Lower leg skin (tissue), 4 donors: ENCODE measurements around the gene KCNQ4. TPM values are rescaled to one million over a fixed set of nuclear protein-coding genes. Genes with fewer than 3 reads are reported as not detected.

Experiments
- DNase-seq, 2 donors: peaks; one replicate each; pipeline ENCODE4 v3.0.0-alpha.2; 2019; ENCODE audit warnings: low spot score in 2 of 2
- H3K4me3 ChIP-seq: fragments of 200-600 bp; sonication (generic); 2 replicates; pipeline ENCODE4 v1.5.1; 2017; ENCODE audit warnings: mild to moderate bottlenecking, low read depth; ENCODE audit not compliant: poor library complexity, severe bottlenecking
- POLR2A ChIP-seq, 2 donors: fragments of 450-650 bp; IDR thresholded peaks; one replicate each; pipeline ENCODE4 v1.6.1; 2016 to 2017; ENCODE audit warnings: antibody characterized with exemption in 2 of 2, mild to moderate bottlenecking in 1 of 2, moderate library complexity in 1 of 2
- WGBS, 2 donors: methylation state at CpG; one replicate each; pipeline ENCODE4 v1.1.5; 2018; 5-methylcytosine and 5-hydroxymethylcytosine counted together
- intact Hi-C: fragments of 100-400 bp; cut with DNase I; formaldehyde crosslinking; loops from one replicate; pipeline ENCODE4 v1.15.0; 2023; ENCODE audit warnings: low total_unique reads
- total RNA-seq, 4 donors: library from RNA; depleted of rRNA; stranded (reverse); fragments of >200 nt; gene quantifications; one replicate each; pipeline ENCODE4 v1.1.0, GENCODE V29; 2016
- TF ChIP-seq, protein P1 (sequence below), 3 donors: fragments of 450-650 bp; IDR thresholded peaks; one replicate each; pipeline ENCODE4 v1.5.1; 2016; ENCODE audit warnings: antibody characterized with exemption in 3 of 3, mild to moderate bottlenecking in 3 of 3, moderate library complexity in 2 of 3

Gene KCNQ4
- total RNA-seq, 4 donors from 2014 or later, result 1.3 to 2.7 (median 2.0) TPM

DNA sequence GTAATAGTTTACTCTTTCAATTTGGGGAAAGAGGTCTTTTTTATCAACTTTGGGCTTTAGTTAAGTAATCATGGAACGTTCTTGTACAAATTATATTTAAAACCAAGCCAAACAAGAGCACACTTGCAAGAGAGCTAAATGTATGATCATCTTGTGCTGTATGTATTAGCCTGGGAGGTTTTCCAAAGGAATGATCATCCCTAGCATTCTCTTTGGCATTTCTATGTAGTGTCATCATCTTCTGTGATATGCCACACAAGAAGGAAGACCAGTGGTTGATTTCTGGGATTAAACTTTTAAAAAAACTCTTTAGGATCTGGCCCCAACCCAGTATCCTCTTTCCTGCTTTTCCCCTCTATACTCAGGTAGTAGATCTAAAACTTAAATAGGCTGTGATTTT, 38.4 kb upstream of the KCNQ4 start:
- intact Hi-C loops, result no loop called here
- WGBS, 2 donors, result 28 to 31% methylated on average over 1 of the region's 1 CpG
- H3K4me3 ChIP-seq, result no peak overlapping the region
- DNase-seq, result no peak
- TF ChIP-seq POLR2A (IDR thresholded peaks at IDR 0.05), result no peak
- TF ChIP-seq, protein P1, sequence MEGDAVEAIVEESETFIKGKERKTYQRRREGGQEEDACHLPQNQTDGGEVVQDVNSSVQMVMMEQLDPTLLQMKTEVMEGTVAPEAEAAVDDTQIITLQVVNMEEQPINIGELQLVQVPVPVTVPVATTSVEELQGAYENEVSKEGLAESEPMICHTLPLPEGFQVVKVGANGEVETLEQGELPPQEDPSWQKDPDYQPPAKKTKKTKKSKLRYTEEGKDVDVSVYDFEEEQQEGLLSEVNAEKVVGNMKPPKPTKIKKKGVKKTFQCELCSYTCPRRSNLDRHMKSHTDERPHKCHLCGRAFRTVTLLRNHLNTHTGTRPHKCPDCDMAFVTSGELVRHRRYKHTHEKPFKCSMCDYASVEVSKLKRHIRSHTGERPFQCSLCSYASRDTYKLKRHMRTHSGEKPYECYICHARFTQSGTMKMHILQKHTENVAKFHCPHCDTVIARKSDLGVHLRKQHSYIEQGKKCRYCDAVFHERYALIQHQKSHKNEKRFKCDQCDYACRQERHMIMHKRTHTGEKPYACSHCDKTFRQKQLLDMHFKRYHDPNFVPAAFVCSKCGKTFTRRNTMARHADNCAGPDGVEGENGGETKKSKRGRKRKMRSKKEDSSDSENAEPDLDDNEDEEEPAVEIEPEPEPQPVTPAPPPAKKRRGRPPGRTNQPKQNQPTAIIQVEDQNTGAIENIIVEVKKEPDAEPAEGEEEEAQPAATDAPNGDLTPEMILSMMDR (IDR thresholded peaks at IDR 0.05), result no peak

DNA sequence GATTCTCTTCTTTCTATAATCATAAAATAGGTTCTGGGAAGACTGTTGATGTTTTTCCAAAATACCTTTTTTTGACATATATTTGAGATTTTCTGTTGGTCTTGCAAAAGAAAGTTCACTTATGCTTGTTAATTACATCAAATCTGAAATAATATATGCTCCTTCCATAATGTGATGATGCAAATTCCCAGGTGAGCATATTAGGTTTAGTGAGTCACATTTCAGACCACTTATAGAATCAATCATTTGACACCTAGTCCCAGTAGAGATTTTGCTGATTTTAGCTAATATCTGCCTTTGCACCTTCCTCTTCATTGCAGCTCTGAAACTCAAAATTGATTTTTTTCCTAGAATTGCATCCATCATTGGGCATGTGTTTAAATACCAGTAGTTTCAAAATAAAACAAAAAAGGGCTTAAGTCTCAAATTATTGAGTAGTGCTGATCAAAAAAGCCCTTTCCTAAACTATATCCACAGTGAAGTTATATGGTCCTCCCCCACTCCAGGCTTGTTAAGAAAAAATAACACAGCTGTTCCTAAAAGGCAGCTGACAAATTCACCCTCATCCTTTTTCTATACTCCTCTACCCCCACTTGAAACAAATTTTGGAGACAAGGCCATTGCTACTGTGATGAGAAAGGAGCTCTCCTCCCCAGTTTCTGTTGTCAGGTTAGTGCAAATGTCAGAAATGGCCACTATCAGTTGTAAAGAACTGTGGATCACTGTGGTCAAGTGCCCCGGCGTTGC, 37.1 kb upstream of the KCNQ4 start:
- DNase-seq, result no peak
- no peak overlapping the region for H3K4me3 ChIP-seq
- 88 to 95% methylated on average over 2 of the region's 2 CpGs for WGBS, 2 donors
- TF ChIP-seq, protein P1 (IDR thresholded peaks at IDR 0.05), result no peak
- TF ChIP-seq POLR2A (IDR thresholded peaks at IDR 0.05), result no peak
- intact Hi-C loops, result no loop called here

DNA sequence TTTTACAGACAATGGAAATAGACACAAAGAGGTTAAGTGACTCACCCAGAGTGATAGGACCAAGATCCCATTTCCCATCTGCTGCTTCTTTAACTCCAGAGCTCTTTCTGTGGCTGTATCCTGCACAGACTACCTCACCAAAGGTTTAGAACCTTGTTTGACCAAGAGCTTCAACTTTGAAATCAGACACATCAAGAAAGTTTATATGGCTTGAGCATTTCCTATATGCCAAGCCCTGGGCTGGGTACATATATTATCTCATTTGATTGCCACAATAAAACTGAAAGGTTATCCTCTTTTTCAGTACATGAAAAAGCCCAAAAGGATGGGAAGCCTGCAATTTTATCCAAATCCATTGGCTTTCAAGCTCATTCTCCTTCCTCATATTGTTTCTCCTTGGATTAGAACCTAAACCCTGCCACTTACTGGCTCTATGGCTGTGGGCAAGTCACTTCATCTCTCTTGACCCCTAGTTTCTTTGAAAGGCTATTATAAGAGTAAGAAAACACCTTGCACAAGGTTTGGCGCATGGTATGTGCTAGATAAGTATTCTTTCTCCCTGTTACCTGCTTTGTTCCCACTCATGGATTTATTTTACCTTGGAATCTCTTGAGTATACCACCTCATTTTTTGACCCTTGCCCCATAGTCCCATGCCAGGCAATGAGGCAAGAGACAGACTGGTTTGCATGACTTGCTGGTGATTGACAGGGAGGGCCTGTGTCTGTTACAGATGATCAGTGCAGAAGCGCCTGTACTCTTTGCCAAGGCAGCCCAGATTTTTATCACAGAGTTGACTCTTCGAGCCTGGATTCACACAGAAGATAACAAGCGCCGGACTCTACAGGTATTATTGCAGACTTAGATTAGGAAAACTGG, 34.5 kb upstream of the KCNQ4 start:
- intact Hi-C loops, result no loop called here
- TF ChIP-seq POLR2A (IDR thresholded peaks at IDR 0.05), result no peak
- TF ChIP-seq, protein P1 (IDR thresholded peaks at IDR 0.05), result no peak
- H3K4me3 ChIP-seq, result no peak overlapping the region
- 81 to 86% methylated on average over 5 of the region's 5 CpGs for WGBS, 2 donors
- DNase-seq, result no peak

DNA sequence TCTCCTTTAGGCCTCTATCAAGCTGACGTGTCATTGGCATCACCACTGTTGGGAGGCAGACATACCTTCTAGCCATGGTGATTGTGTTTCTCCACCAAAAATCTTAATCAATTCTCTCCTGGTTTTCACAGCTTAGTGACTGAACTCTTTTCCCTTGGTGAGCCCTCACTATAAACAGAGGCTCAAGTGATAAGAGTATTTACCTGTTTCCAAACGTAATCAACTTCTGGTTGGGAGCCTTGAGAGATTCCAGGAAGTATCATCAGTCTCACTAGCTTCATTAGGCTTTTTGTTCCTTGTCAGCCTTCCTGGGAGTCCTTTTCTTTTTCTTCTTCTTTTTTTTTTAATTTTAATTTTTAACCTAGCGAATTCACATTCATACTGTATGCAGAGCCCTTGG, 33.8 kb upstream of the KCNQ4 start:
- DNase-seq, result no peak
- TF ChIP-seq, protein P1 (IDR thresholded peaks at IDR 0.05), result no peak
- TF ChIP-seq POLR2A (IDR thresholded peaks at IDR 0.05), result no peak
- H3K4me3 ChIP-seq, result no peak overlapping the region
- WGBS, 2 donors, result 78 to 96% methylated on average over 3 of the region's 3 CpGs
- intact Hi-C loops, result no loop called here

DNA sequence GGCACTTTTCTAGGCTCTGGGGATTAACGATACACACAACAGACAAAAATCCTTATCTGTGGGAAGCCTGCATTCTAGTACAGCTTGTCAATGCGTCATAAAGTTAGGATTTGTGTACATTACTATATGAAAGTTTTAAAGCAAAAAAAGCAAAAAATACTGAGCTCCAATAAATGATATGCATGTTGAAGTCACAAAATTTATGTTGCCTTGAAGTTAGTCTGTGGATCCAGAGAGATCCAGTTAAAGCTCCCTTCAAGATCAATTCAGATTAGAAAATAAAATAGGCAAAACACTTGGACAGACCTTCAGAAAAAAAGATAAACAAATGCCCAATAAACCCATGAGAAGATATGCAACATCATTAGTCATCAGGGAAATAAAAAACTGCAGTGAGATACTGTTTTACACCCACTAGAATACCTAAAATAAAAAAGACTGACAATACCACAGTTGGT, 33.1 kb upstream of the KCNQ4 start:
- intact Hi-C loops, result no loop called here
- no peak overlapping the region for H3K4me3 ChIP-seq
- TF ChIP-seq, protein P1 (IDR thresholded peaks at IDR 0.05), result no peak
- TF ChIP-seq POLR2A (IDR thresholded peaks at IDR 0.05), result no peak
- WGBS, 2 donors, result 93 to 98% methylated on average over 2 of the region's 2 CpGs
- no peak for DNase-seq
